Subcutaneous adipose tissue (tissue), 4 donors: ENCODE data around the gene CLPSL1. TPM values are rescaled to one million over a fixed set of nuclear protein-coding genes. Genes with fewer than 3 reads are reported as not detected.

Source experiments
- total RNA-seq, 4 donors: library from RNA; depleted of rRNA; stranded (reverse); fragments of >200 nt; gene quantifications; one replicate each; pipeline ENCODE4 v1.1.0, GENCODE V29; 2016
- TF ChIP-seq, protein P1 (sequence below): fragments of 450-650 bp; IDR thresholded peaks from one replicate; pipeline ENCODE4 v1.5.1; 2016; ENCODE audit warnings: low read depth, mild to moderate bottlenecking, control low read depth, antibody characterized with exemption, moderate library complexity

The CLPSL1 gene
- total RNA-seq, 4 donors from 2014 or later = not detected

DNA sequence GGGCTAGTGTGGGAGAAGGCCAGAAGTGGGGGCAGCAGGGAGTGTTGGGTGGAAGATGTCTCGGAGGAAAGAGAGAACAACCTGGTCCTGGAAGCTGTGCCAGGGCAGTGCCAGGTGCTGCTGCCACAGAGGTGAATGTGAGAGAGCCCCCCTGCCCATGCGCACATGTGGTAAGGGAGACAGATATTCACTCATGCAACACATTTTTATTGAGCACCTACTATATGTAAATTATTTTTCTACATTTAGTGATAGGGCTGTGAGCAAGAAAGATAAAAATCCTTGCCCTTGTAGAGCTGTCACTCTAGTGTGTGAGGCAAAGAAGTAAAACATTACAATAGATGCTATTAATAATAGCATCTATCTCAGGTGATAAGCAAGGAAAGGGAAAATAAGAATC, 471 bp downstream of the CLPSL1 start:
- TF ChIP-seq, protein P1, sequence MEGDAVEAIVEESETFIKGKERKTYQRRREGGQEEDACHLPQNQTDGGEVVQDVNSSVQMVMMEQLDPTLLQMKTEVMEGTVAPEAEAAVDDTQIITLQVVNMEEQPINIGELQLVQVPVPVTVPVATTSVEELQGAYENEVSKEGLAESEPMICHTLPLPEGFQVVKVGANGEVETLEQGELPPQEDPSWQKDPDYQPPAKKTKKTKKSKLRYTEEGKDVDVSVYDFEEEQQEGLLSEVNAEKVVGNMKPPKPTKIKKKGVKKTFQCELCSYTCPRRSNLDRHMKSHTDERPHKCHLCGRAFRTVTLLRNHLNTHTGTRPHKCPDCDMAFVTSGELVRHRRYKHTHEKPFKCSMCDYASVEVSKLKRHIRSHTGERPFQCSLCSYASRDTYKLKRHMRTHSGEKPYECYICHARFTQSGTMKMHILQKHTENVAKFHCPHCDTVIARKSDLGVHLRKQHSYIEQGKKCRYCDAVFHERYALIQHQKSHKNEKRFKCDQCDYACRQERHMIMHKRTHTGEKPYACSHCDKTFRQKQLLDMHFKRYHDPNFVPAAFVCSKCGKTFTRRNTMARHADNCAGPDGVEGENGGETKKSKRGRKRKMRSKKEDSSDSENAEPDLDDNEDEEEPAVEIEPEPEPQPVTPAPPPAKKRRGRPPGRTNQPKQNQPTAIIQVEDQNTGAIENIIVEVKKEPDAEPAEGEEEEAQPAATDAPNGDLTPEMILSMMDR = no peak

- TF ChIP-seq, protein P1 = no peak
Measured at GRCh38 chr6:35782424-35782823, 1.6 kb downstream of the CLPSL1 start.

DNA sequence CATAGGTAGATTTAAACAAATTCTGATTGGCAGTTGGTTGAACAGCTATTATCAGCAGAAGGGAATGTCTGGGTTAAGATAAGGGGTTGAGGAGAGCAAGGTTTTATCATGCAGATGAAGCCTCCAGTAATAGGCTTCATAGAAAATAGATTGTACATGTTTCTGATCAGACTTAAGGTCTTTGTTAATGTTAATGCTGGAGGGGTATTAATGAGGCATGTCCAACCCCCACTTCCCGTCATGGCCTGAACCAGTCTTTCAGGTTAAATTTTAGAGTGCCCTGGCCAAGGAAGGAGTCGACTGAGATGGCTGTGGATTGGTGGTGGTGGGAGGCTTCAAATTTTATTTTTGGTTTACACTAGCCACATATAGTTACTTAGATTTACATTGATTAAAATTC, 3.4 kb downstream of the CLPSL1 start:
- TF ChIP-seq, protein P1 = no peak

- TF ChIP-seq, protein P1 = no peak
Measured at GRCh38 chr6:35786272-35786671, 5.5 kb downstream of the CLPSL1 start.

GRCh38 chr6:35786810-35787209, 6.0 kb downstream of the CLPSL1 start:
- TF ChIP-seq, protein P1 = no peak

DNA sequence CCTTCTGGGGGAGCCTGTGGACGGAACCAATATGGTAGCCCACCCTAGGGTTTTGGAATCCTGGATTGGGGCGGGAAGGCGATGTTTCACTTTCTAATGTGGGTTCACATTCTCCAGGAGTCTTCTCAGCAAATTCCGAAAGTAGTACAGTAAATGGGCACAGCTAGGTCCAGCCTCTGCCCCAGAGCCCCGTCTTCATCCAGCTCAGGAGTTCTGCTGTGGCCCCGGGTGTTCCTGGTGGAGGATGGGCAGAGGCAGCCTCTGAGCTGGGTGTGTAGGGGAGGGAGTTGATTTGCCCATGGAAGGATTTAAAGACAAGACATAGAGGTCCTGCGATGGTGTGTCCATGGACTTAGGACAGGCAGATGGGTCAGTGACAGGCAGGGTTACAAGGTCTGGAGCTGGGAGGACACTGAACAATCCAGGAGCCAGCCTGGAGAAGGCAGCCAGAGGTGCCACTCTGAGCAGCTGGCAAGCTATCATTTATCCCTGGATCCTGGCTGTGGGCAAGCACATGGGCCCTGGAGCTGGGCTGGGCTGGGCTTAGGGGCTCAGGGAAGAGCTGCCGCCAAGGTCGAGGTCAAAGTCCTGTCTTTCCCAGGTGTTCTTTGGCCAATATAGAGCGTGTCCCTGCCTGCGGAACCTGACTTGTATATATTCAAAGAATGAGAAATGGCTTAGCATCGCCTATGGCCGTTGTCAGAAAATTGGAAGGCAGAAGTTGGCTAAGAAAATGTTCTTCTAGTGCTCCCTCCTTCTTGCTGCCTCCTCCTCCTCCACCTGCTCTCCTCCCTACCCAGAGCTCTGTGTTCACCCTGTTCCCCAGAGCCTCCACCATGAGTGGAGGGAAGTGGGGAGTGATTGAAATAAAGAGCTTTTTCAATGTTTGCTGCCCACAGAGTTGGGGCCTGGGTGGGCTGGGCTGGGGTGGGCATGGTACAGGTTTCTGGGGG, 6.7 kb downstream of the CLPSL1 start:
- TF ChIP-seq, protein P1 = no peak

DNA sequence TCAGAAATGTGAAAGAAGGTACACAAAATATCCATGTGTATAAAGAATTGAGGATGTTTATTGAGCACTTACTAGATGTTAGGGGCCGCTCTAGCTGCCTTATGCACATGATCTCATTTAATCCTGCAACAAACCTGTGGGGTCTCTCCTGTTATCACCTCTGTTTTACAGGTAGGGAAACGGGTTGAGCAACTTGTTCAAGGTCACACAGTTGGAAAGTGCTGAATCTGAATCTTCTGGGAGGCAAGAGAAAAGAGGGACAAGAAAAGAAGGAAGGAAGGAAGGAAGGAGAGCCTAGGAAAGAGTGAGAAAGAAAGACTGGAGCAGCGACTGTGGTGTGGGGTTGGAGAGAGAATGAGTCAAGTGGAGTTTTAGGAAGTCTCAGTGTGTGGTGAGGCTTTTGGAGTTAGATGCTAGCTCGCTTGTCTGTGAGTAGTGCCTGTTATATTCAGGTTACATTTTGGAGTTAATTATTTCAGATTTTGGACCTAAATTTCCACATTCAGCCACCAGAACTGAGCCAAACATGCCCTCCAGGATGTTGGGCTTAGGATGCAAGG, 7.7 kb downstream of the CLPSL1 start:
- TF ChIP-seq, protein P1 = no peak
